ENCODE data around the gene FOXN1. TPM values are rescaled to one million over a fixed set of nuclear protein-coding genes. Genes with fewer than 3 reads are reported as not detected.

The FOXN1 gene
- total and polyA plus RNA-seq, 10 donors = not detected

DNA sequence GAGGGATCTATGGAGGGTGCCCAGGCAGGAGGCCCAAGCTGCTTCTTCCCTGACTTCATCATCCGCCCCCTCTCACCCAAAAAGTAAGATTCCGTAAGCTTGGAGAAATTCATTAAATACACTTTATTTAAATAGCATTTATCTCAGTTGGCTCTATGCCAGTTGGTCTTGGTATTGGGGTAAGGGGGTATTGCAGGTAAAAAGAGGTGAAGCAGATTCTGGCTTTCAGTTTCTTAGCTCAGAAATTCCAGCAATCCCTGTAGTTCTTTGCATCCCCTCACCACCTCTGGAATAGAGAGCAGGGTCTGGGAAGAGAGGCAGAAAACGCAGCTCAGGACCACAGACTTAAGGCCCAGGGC lies 71.3 kb downstream of the FOXN1 start:
- H3K9me3 ChIP-seq = no peaks in the 10 kb centered on the region
- 89 to 98% (median 95%) methylated on average over 3 of the region's 3 CpGs for whole genome bisulfite sequencing, 5 donors
- H3K4me3 ChIP-seq = peak overlapping the region in 1 of 8 donors; percentile 63
- intact Hi-C loops (cut with DNase I; ENCODE audit: low total_unique reads) = no loop called here
- H3K27me3 ChIP-seq (replicated peaks in 1 of 7) = no peaks in the 10 kb centered on the region
- H3K36me3 ChIP-seq = peaks cover 0 to 46% (median 0%) of the 10 kb centered on the region in 6 donors
- TF ChIP-seq, protein P1, sequence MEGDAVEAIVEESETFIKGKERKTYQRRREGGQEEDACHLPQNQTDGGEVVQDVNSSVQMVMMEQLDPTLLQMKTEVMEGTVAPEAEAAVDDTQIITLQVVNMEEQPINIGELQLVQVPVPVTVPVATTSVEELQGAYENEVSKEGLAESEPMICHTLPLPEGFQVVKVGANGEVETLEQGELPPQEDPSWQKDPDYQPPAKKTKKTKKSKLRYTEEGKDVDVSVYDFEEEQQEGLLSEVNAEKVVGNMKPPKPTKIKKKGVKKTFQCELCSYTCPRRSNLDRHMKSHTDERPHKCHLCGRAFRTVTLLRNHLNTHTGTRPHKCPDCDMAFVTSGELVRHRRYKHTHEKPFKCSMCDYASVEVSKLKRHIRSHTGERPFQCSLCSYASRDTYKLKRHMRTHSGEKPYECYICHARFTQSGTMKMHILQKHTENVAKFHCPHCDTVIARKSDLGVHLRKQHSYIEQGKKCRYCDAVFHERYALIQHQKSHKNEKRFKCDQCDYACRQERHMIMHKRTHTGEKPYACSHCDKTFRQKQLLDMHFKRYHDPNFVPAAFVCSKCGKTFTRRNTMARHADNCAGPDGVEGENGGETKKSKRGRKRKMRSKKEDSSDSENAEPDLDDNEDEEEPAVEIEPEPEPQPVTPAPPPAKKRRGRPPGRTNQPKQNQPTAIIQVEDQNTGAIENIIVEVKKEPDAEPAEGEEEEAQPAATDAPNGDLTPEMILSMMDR (IDR thresholded peaks at IDR 0.05 in 8 of 11, conservative IDR thresholded peaks at IDR 0.05 in 3 of 11) = no peak
- DNase-seq = no peak
- peaks cover 5 to 38% (median 22%) of the 10 kb centered on the region in 6 donors for H3K4me1 ChIP-seq
- peak overlapping the region in 7 of 8 donors; percentile 57 to 80 (median 73) for H3K27ac ChIP-seq

DNA sequence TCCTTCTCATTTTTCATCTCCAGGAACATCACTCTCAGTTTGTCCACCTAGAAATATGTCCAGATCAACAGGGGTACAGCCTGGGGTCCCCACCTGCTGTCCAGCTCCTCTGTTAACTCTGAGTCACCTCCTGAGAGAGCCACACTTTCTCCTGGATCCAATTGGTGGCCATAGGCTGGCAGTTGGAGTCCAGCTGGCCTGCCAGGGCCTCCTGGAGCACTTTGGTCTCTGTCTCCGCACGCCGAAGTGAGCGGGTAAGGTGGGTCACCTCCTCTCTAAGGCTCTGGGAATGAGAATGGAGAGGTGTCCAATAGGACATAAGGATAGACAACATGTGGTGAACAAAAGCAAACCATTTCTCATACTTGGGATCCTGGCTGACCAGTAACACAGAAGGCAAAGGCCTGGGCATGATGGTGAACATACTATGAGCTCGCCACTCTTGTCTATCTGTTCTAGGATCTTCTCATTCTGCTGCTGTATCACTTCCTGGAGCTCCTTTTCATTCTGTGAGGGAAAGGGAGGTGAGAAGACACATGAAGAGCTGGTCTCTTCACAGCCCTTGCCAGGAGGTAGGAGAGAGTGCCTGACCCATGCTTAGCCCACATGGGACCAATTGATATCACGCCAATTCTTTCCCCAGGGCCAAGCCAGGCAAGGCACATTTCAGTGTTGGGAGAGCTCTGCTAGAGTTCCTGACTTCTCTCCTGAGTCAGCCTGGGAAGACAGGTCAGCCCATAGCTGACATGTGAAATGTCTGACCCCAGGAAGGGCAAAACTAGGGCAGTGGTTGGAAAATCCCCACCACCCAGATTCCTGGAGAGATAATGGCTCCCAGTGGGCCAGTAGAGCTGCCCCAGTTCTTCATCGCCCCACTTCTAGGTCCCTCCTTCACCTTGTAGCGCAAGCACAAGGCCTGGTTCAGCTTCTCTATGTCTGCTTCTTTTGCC lies 72.4 kb downstream of the FOXN1 start:
- intact Hi-C loops (cut with DNase I; ENCODE audit: low total_unique reads) = no loop called here
- peaks cover 0 to 56% (median under 1%) of the 10 kb centered on the region in 6 donors for H3K36me3 ChIP-seq
- H3K4me3 ChIP-seq = no peak overlapping the region

GRCh38 chr17:28579526-28579925 lies 73.4 kb downstream of the FOXN1 start:
- Histone ChIP-seq H3K27ac (no peak overlapping the region), H3K36me3 (peaks cover 0 to 61% (median 9%) of the 10 kb centered on the region in 6 donors), H3K27me3 (replicated peaks in 1 of 7) (no peaks in the 10 kb centered on the region), H3K4me1 (peaks cover 4 to 29% (median 19%) of the 10 kb centered on the region in 6 donors), H3K9me3 (no peaks in the 10 kb centered on the region), H3K4me3 (no peak overlapping the region)
- DNase-seq = no peak
- 67 to 84% (median 76%) methylated on average over 4 of the region's 4 CpGs for WGBS, 5 donors
- intact Hi-C loops (cut with DNase I; ENCODE audit: low total_unique reads) = no loop called here
- TF ChIP-seq POLR2A (IDR thresholded peaks at IDR 0.05) (no peak), POLR2AphosphoS5 (IDR thresholded peaks at IDR 0.05) (no peak)
- TF ChIP-seq, protein P1 (IDR thresholded peaks at IDR 0.05 in 8 of 11, conservative IDR thresholded peaks at IDR 0.05 in 3 of 11) = no peak

More for the DNA sequence above, 72.4 kb downstream of the FOXN1 start:
- DNase-seq = no peak
- no peak overlapping the region for H3K27ac ChIP-seq
- peaks cover 4 to 29% (median 19%) of the 10 kb centered on the region in 6 donors for H3K4me1 ChIP-seq
- TF ChIP-seq POLR2AphosphoS5 (IDR thresholded peaks at IDR 0.05) (no peak), POLR2A (IDR thresholded peaks at IDR 0.05) (no peak)
- TF ChIP-seq, protein P1 (IDR thresholded peaks at IDR 0.05 in 8 of 11, conservative IDR thresholded peaks at IDR 0.05 in 3 of 11) = no peak
- H3K27me3 ChIP-seq (replicated peaks in 1 of 7) = no peaks in the 10 kb centered on the region
- WGBS, 5 donors = 90 to 96% (median 94%) methylated on average over 8 of the region's 8 CpGs
- no peaks in the 10 kb centered on the region for H3K9me3 ChIP-seq

- no peak for DNase-seq
- Histone ChIP-seq H3K27me3 (replicated peaks in 1 of 7) (no peaks in the 10 kb centered on the region), H3K4me1 (peaks cover 4 to 17% (median 14%) of the 10 kb centered on the region in 6 donors), H3K36me3 (peaks cover 0 to 75% (median 21%) of the 10 kb centered on the region in 6 donors), H3K9me3 (no peaks in the 10 kb centered on the region), H3K27ac (no peak overlapping the region), H3K4me3 (no peak overlapping the region)
- TF ChIP-seq POLR2AphosphoS5 (IDR thresholded peaks at IDR 0.05) (no peak), POLR2A (IDR thresholded peaks at IDR 0.05) (no peak)
- TF ChIP-seq, protein P1 (IDR thresholded peaks at IDR 0.05 in 8 of 11, conservative IDR thresholded peaks at IDR 0.05 in 3 of 11) = no peak
- 96 to 100% (median 97%) methylated on average over 3 of the region's 3 CpGs for WGBS, 5 donors
- intact Hi-C loops (cut with DNase I; ENCODE audit: low total_unique reads) = no loop called here
Observed at GRCh38 chr17:28580959-28581358, 74.8 kb downstream of the FOXN1 start.
